GM12878 (cell line): Measurements from ENCODE around the gene SLAMF9. TPM values are rescaled to one million over a fixed set of nuclear protein-coding genes. Genes with fewer than 3 reads are reported as not detected.

Experiments used
- ATAC-seq: fragments of 200-7000 bp; cut with Tn5 transposase; 3 replicates; pipeline ENCODE4 v1.9.1; 2020; ENCODE audit warnings: mild to moderate bottlenecking, moderate library complexity
- BruUV-seq: library from RNA; stranded (reverse); fragments of 400-500 nt; replicated peaks from 2 replicates; lab custom pipeline; 2021; lab: Mats Ljungman, UMichigan
- CTCF ChIA-PET: fragments of 300-600 bp; sonication (Branson Sonifier 250); formaldehyde crosslinking; extraction: SDS; loops from one replicate; lab custom pipeline; 2021; ENCODE audit warnings: inconsistent platforms; lab: Yijun Ruan, JAX
- POLR2A ChIA-PET: fragments of 350-600 bp; formaldehyde crosslinking; extraction: SDS; loops from one replicate; lab custom pipeline; 2021; ENCODE audit warnings: inconsistent platforms; lab: Charles Lee
- RAD21 ChIA-PET: fragments of 300-600 bp; sonication (Branson Sonifier 250); formaldehyde crosslinking; loops from one replicate; lab custom pipeline; 2023; ENCODE audit warnings: antibody characterized with exemption; ENCODE audit not compliant: unreplicated experiment; lab: Charles Lee
- SMC1A ChIA-PET: fragments of 300-600 bp; sonication (Branson Sonifier 250); formaldehyde crosslinking; loops from one replicate; lab custom pipeline; 2023; ENCODE audit not compliant: unreplicated experiment, uncharacterized antibody; lab: Charles Lee
- DNase-seq: peaks from one replicate; pipeline ENCODE4 v3.0.0-alpha.2; 2011; ENCODE audit warnings: low read depth, low spot score
- FAIRE-seq: peaks from 3 replicates; lab custom pipeline; 2011; peaks lifted over from hg19 to GRCh38; lab: Jason Lieb, UNC
- H2AFZ ChIP-seq: 2 replicates; pipeline ENCODE4 v1.6.0; 2011; ENCODE audit warnings: low read depth, low read length, control low read depth; ENCODE audit not compliant: control insufficient read depth
- H3K27ac ChIP-seq: 2 replicates; pipeline ENCODE4 v1.5.1; 2011; ENCODE audit warnings: control low read depth; ENCODE audit not compliant: control insufficient read depth, insufficient read depth
- H3K27me3 ChIP-seq, 2 experiments: replicated peaks in 1 of 2; 2 replicates each; pipeline versions ENCODE4 v1.6.0 to v1.6.1; 2011; ENCODE audit warnings: low read length in 1 of 2; ENCODE audit not compliant: control insufficient read depth in 2 of 2, insufficient read depth in 2 of 2
- H3K36me3 ChIP-seq, 2 experiments: 2 replicates each; pipeline ENCODE4 v1.5.1; 2011; ENCODE audit warnings: low read length in 1 of 2; ENCODE audit not compliant: control insufficient read depth in 2 of 2, insufficient read depth in 2 of 2
- H3K4me1 ChIP-seq: 2 replicates; pipeline ENCODE4 v1.6.1; 2011; ENCODE audit warnings: mild to moderate bottlenecking, low read length, moderate library complexity, mixed read lengths; ENCODE audit not compliant: control insufficient read depth, insufficient read depth
- H3K4me2 ChIP-seq: 2 replicates; pipeline ENCODE4 v1.6.0; 2011; ENCODE audit warnings: control low read depth; ENCODE audit not compliant: control insufficient read depth, insufficient read depth
- H3K4me3 ChIP-seq: fragments of 200-600 bp; sonication (generic); 2 replicates; pipeline ENCODE4 v1.5.1; 2016
- H3K79me2 ChIP-seq: 2 replicates; pipeline ENCODE4 v1.6.0; 2011; ENCODE audit warnings: low read length; ENCODE audit not compliant: control insufficient read depth, insufficient read depth
- H3K9ac ChIP-seq: 2 replicates; pipeline ENCODE4 v1.8.0; 2011; ENCODE audit warnings: low read length, control low read depth, mixed read lengths; ENCODE audit not compliant: control insufficient read depth, insufficient read depth
- H3K9me3 ChIP-seq: replicated peaks from 3 replicates; pipeline ENCODE4 v1.5.1; 2011; ENCODE audit warnings: mild to moderate bottlenecking, low read length; ENCODE audit not compliant: control insufficient read depth, insufficient read depth
- H4K20me1 ChIP-seq: 2 replicates; pipeline ENCODE4 v1.6.0; 2011; ENCODE audit not compliant: control insufficient read depth, insufficient read depth
- BHLHE40 ChIP-seq, 2 experiments: fragments of 450-650 bp in 1 of 2; IDR thresholded peaks; 2 replicates each; pipeline ENCODE4 v1.6.1; 2011 to 2017; ENCODE audit warnings: low read depth in 2 of 2, borderline replicate concordance in 1 of 2, improper control_type of control experiment in 1 of 2, low read length in 1 of 2, mild to moderate bottlenecking in 1 of 2
- NBN ChIP-seq: fragments of 450-650 bp; IDR thresholded peaks from 2 replicates; pipeline ENCODE4 v1.6.1; 2016
- POU2F2 ChIP-seq: IDR thresholded peaks from 3 replicates; pipeline ENCODE4 v1.6.1; 2011; ENCODE audit warnings: low read depth, mild to moderate bottlenecking, low read length, borderline replicate concordance
- WRNIP1 ChIP-seq: IDR thresholded peaks from 2 replicates; pipeline ENCODE4 v1.6.1; 2011; ENCODE audit warnings: low read depth, low read length, improper control_type of control experiment, borderline replicate concordance
- ZNF207 ChIP-seq: fragments of 450-650 bp; IDR thresholded peaks from 2 replicates; pipeline ENCODE4 v1.6.1; 2014; ENCODE audit warnings: antibody characterized with exemption, mild to moderate bottlenecking, borderline replicate concordance
- WGBS: methylation state at CpG from one replicate; pipeline ENCODE4 v1.1.6; 2016; ENCODE audit warnings: low lambda C conversion rate; ENCODE audit not compliant: insufficient replicate concordance, insufficient coverage; ENCODE audit errors: missing lambda C conversion rate; 5-methylcytosine and 5-hydroxymethylcytosine counted together
- in situ Hi-C: fragments of 300-500 bp; cut with MboI; formaldehyde crosslinking; loops from 9 replicates; pipeline ENCODE4 v1.14.3; 2018; ENCODE audit warnings: mixed read lengths
- intact Hi-C: fragments of 100-400 bp; cut with micrococcal nuclease; formaldehyde crosslinking; loops from one replicate; pipeline ENCODE4 v1.14.2; 2022; ENCODE audit not compliant: unreplicated experiment
- polyA plus RNA-seq, 11 experiments: library from polyadenylated mRNA; depleted of rRNA in 4 of 11; unstranded in 6 of 11; stranded (reverse) in 5 of 11; fragments of >200 nt; fragmentation: Nextera tagmentation in 4 of 11; fragmentation: Illumina TruSeq in 1 of 11; extraction: Ambion mirVana in 4 of 11; extraction: Trizol in 1 of 11; gene quantifications; 1 replicate in 1 of 11; 2 replicates in 10 of 11; pipeline versions ENCODE4 v1.2.1 to v1.2.3, GENCODE V29; 2011 to 2016; ENCODE audit warnings: inconsistent platforms in 2 of 11, missing spikeins in 2 of 11, low read depth in 1 of 11
- total RNA-seq, 4 experiments: library from RNA; depleted of rRNA in 3 of 4; stranded (reverse); fragments of >200 nt in 3 of 4; fragmentation: Illumina TruSeq in 1 of 4; extraction: Trizol in 1 of 4; gene quantifications; 2 replicates each; pipeline versions ENCODE4 v1.2.1 to v1.2.3, GENCODE V29; 2013 to 2021
- TF ChIP-seq, protein P1 (sequence below): IDR thresholded peaks from 2 replicates; pipeline ENCODE4 v1.6.1; 2012; ENCODE audit warnings: low read depth, low read length, improper control_type of control experiment
- TF ChIP-seq, protein P2 (sequence below): fragments of 450-650 bp; IDR thresholded peaks from 2 replicates; pipeline ENCODE4 v1.6.1; 2017; ENCODE audit warnings: mild to moderate bottlenecking, moderate library complexity
- TF ChIP-seq, protein P3 (sequence below): fragments of 450-650 bp; IDR thresholded peaks from 2 replicates; pipeline ENCODE4 v1.6.1; 2017; ENCODE audit warnings: antibody characterized with exemption, mild to moderate bottlenecking, moderate library complexity

SLAMF9 gene
- total and polyA plus RNA-seq, 10 of the 15 experiments (the other 5 are each of a cell fraction or from before 2014, with no cell fraction given) = not detected

DNA sequence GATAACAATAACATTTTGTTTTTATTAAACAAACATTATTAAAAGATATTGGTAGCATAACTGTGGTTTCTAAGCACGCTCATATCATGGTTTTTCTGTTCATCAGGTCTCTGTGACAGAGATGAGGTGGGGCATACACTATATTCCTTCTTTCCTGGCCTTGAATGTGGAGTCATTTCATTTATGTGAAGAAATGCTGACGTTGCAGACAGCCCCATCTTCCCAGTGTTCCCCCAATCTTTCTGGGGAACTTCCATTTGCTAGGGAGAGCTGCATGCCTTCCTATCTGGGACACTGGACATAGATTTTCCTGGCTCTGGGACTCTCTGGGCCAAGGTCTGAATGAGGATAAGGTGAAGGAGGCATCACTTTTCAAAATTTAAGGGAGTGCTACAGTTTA lies 47.4 kb upstream of the SLAMF9 start:
- Histone ChIP-seq H3K79me2 (no peaks in the 10 kb centered on the region), H3K9ac (no peak overlapping the region), H3K4me3 (no peak overlapping the region), H3K27me3 (no peaks in the 10 kb centered on the region), H3K9me3 (no peaks in the 10 kb centered on the region), H3K27ac (no peak overlapping the region), H3K36me3 (no peaks in the 10 kb centered on the region), H3K4me1 (no peaks in the 10 kb centered on the region), H4K20me1 (no peaks in the 10 kb centered on the region), H2AFZ (no peak overlapping the region), H3K4me2 (no peak overlapping the region)
- BruUV-seq = no TSS peak
- RAD21 ChIA-PET = interaction anchor here (1.0 to 1.1 kb wide), 2 partner anchors 108 to 869 kb away, joined by 3 to 4 read pairs; no protein-coding TSS in a partner anchor
- SMC1A ChIA-PET = no interaction called here
- ATAC-seq (no peak), FAIRE-seq (no peak), DNase-seq (no peak)
- CTCF ChIA-PET = interaction anchor here (1.0 to 12.5 kb wide), 5 partner anchors 11 to 202 kb away, joined by 3 to 422 read pairs (median 4); partner anchors contain the start of gene TAGLN2
- WGBS = 8% methylated on average over 2 of the region's 2 CpGs
- TF ChIP-seq BHLHE40 (IDR thresholded peaks at IDR 0.05; ENCODE audit: borderline replicate concordance in 1 of 2, low read depth in 2 of 2, low read length in 1 of 2) = no peak
- TF ChIP-seq ZNF207 = no peak
- TF ChIP-seq, protein P1, sequence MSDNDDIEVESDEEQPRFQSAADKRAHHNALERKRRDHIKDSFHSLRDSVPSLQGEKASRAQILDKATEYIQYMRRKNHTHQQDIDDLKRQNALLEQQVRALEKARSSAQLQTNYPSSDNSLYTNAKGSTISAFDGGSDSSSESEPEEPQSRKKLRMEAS = no peak
- TF ChIP-seq, protein P2, sequence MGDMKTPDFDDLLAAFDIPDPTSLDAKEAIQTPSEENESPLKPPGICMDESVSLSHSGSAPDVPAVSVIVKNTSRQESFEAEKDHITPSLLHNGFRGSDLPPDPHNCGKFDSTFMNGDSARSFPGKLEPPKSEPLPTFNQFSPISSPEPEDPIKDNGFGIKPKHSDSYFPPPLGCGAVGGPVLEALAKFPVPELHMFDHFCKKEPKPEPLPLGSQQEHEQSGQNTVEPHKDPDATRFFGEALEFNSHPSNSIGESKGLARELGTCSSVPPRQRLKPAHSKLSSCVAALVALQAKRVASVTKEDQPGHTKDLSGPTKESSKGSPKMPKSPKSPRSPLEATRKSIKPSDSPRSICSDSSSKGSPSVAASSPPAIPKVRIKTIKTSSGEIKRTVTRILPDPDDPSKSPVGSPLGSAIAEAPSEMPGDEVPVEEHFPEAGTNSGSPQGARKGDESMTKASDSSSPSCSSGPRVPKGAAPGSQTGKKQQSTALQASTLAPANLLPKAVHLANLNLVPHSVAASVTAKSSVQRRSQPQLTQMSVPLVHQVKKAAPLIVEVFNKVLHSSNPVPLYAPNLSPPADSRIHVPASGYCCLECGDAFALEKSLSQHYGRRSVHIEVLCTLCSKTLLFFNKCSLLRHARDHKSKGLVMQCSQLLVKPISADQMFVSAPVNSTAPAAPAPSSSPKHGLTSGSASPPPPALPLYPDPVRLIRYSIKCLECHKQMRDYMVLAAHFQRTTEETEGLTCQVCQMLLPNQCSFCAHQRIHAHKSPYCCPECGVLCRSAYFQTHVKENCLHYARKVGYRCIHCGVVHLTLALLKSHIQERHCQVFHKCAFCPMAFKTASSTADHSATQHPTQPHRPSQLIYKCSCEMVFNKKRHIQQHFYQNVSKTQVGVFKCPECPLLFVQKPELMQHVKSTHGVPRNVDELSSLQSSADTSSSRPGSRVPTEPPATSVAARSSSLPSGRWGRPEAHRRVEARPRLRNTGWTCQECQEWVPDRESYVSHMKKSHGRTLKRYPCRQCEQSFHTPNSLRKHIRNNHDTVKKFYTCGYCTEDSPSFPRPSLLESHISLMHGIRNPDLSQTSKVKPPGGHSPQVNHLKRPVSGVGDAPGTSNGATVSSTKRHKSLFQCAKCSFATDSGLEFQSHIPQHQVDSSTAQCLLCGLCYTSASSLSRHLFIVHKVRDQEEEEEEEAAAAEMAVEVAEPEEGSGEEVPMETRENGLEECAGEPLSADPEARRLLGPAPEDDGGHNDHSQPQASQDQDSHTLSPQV = no peak
- no peak for TF ChIP-seq POU2F2
- TF ChIP-seq NBN = no peak
- TF ChIP-seq, protein P3, sequence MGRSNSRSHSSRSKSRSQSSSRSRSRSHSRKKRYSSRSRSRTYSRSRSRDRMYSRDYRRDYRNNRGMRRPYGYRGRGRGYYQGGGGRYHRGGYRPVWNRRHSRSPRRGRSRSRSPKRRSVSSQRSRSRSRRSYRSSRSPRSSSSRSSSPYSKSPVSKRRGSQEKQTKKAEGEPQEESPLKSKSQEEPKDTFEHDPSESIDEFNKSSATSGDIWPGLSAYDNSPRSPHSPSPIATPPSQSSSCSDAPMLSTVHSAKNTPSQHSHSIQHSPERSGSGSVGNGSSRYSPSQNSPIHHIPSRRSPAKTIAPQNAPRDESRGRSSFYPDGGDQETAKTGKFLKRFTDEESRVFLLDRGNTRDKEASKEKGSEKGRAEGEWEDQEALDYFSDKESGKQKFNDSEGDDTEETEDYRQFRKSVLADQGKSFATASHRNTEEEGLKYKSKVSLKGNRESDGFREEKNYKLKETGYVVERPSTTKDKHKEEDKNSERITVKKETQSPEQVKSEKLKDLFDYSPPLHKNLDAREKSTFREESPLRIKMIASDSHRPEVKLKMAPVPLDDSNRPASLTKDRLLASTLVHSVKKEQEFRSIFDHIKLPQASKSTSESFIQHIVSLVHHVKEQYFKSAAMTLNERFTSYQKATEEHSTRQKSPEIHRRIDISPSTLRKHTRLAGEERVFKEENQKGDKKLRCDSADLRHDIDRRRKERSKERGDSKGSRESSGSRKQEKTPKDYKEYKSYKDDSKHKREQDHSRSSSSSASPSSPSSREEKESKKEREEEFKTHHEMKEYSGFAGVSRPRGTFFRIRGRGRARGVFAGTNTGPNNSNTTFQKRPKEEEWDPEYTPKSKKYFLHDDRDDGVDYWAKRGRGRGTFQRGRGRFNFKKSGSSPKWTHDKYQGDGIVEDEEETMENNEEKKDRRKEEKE = no peak
- TF ChIP-seq WRNIP1 = no peak
- in situ Hi-C loops (no loop called here), intact Hi-C loops (no loop called here)
- POLR2A ChIA-PET = no interaction called here
